ENCODE measurements around the gene HIVEP3.

HIVEP3 gene

GRCh38 chr1:41919764-41920397, 1.2 kb upstream of the HIVEP3 start:
- DNase-seq: peak; percentile 84 to 88

- no peak for DNase-seq
Observed at GRCh38 chr1:41919131-41919530, 409 bp upstream of the HIVEP3 start.

- peak in 1 of 2 donors; percentile 13 for DNase-seq
Observed at GRCh38 chr1:41917835-41918449, 780 bp downstream of the HIVEP3 start.

GRCh38 chr1:41917076-41917475, 1.6 kb downstream of the HIVEP3 start:
- no peak for DNase-seq

- peak; percentile 46 to 58 for DNase-seq
Observed at GRCh38 chr1:41915786-41916571, 2.7 kb downstream of the HIVEP3 start.

- DNase-seq: peak; percentile 21 to 63
Observed at GRCh38 chr1:41914516-41914915, 4.2 kb downstream of the HIVEP3 start.

GRCh38 chr1:41913014-41913413, 5.7 kb downstream of the HIVEP3 start:
- no peak for DNase-seq

GRCh38 chr1:41908288-41908895, 10.3 kb downstream of the HIVEP3 start:
- DNase-seq: no peak

- DNase-seq: no peak
Observed at GRCh38 chr1:41907446-41907845, 11.3 kb downstream of the HIVEP3 start.

GRCh38 chr1:41906943-41907342, 11.8 kb downstream of the HIVEP3 start:
- DNase-seq: no peak

- DNase-seq: no peak
Observed at GRCh38 chr1:41905093-41905675, 13.5 kb downstream of the HIVEP3 start.

GRCh38 chr1:41902664-41903063, 16.1 kb downstream of the HIVEP3 start:
- DNase-seq: no peak

- DNase-seq: no peak
Observed at GRCh38 chr1:41902159-41902577, 16.6 kb downstream of the HIVEP3 start.

- no peak for DNase-seq
Observed at GRCh38 chr1:41901551-41901950, 17.2 kb downstream of the HIVEP3 start.

- no peak for DNase-seq
Observed at GRCh38 chr1:41900603-41901444, 17.9 kb downstream of the HIVEP3 start.

- DNase-seq: peak; percentile 81
Observed at GRCh38 chr1:41898191-41898713, 20.5 kb downstream of the HIVEP3 start.

- no peak for DNase-seq
Observed at GRCh38 chr1:41895552-41895951, 23.2 kb downstream of the HIVEP3 start.

- no peak for DNase-seq
Observed at GRCh38 chr1:41894808-41895483, 23.8 kb downstream of the HIVEP3 start.

GRCh38 chr1:41894101-41894807, 24.5 kb downstream of the HIVEP3 start:
- DNase-seq: no peak

- DNase-seq: peak; percentile 42 to 52
Observed at GRCh38 chr1:41892301-41892781, 26.4 kb downstream of the HIVEP3 start.
